DMS153 treated with DMSO at 0.1 percent for 48 hours (cell line): ENCODE data around the gene SELENOK.
"Not testable (repeated sequence)": the region's sequence is repeated elsewhere in the genome, so short reads cannot be mapped to it uniquely, and the experiment has no call there.

Source experiments
- DNase-seq: peaks from one replicate; lab custom pipeline; 2025; ENCODE audit not compliant: unreplicated experiment; lab: John Stamatoyannopoulos, UW

The SELENOK gene

DNA sequence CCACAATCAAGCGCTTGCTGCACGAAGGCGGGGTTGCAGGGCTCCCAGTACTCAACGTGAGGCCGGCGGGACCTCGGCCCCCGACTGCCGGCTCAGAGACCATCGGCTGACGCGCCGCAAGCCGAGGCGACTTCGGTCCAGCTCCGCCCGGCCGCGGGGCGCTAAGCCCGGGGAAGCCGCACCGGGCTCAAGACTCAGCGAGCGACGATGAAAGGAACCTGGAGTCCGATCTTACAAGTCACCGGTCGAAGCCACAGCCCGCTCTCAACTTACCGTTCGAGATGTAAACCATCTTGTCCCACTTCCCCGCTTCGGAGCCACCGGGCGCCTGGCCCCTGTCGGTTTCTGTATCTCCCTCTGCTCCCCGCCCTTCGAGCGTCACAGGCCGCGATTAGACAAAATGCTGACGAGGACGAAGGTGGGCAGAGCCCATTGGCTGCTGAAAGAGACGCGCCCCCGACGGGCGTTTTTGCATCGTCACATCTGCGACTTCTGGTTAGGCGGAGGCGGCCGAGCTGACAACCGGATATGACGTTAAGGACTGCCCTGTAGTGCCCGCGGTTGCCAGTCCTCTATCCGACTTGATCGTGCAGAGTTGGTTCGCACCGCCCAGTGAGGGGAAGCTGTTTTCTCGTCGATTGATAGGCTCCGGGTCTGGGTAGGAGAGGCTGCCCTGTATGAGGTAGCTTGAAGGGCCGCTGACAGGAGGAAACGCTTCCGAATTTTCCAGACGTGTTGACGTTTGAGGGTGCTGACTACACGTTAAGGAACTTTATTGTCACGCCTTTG, at the start of gene SELENOK:
TSS of gene SELENOK (minus strand) at position 363 of the 789 bp plus-strand sequence.
- peak; percentile 80 for DNase-seq

DNA sequence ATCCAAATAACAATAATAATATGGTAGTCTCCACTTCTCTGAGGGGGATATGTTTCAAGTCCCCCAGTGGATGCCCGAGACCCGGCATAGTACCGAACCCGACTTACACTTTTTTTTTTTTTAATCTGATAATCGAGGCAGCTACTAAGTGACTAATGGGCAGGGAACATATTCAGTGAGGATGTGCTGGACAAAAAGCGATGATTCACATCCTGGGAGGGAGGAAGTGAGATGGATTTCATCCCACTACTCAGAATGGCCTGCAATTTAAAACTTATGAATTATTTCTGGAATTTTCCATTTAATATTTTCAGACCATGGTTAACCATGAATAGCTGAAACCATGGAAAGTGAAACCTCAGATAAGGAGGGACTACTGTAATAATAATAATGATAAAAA, 49.5 kb upstream of the SELENOK start:
- DNase-seq = no peak

DNA sequence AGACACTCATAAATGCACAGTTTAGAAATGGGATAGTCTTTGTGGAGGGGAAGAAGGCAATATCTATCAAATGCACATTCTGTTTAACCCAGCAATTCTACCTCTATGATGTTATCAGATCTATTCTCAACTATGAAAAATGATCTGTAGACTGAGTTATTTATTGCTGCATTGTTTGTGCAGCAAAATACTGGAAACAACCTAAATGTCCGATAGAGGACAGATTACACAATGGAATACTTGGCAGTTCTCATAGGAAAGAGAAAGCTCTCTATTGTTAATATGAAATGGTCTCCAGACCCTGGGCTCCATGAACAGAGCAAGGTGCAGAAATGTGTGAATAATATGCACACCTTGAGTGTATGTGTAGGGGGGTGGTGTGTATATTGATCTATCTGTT, 49.0 kb upstream of the SELENOK start:
- no peak for DNase-seq

DNA sequence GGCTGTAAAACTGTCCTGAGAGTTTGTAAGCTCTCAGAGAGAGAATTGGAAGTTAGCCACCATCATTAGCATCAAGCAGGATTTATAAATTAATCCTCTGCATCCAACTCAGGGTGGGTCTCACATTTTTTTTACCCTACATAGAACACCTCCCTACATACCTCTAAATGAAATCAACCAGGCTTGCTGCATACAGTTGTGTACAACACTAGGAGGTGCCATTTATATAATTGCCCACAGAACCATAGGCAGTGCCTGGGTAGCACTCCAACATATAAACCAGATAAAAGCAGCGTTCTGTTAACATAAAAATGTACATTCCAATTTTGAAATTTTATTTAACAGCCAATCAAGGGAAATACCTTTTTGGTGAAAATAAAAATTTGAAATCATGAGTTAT, 48.2 kb upstream of the SELENOK start:
- no peak for DNase-seq

DNA sequence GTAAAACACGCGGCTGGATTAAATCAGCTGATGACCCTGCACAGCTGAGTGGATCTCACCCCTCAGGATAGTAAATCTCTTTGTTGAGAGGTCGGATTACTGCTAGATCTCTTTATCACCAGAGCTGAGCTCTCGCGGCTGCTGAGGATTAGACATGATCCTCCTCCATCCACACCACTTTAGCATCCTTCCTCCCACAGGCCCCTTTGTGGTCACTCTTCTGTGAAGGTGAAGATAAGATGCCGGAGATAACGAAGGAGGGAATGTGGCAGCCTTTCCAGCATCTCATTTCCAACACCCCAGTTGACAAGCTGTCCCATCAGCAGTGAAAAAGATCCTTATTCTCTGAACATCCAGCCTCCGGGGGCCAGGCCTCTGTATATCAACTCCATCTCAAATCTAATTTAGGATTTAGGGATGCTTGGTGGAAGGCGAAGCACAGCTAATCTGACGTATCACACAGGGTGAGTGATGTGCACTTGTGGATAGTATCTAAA, 47.5 kb upstream of the SELENOK start:
- DNase-seq = no peak

DNA sequence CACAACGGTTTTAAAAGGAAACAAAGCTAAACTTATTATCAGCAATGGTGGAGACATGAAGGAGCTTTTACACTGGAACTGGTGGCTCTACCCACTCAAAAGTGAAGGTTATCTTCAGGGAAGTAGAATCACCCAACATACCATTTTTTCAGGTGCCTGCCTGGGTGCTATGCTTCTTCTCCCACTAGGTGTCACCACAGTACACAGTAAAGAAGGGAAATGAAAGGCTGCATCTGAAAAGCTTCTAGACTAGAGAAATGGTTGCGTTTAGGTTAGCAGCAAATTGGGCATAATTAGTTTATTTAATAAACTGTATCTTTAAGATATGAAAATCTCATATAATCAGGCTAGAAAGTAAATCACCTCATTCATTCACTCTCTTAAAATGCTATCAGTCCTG, 47.0 kb upstream of the SELENOK start:
- DNase-seq = peak; percentile 16

DNA sequence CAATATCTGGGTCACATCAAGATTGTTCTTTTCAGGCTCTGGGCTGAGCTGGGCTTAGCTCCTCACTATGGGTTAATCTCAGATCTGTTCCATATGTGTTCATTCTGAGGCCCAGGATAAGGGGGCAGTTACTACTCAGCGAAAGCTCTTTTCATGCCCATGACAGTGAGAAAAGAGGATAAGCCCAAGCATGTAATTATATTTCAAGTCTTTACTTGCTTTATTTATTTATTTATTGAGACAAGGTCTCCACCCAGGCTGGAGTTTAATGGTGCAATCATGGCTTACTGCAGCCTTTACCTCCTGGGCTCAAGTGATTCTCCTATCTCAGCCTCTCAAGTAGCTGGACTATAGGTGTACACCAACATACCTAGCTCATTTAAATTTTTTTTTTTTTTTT, 44.7 kb upstream of the SELENOK start:
- no peak for DNase-seq

DNA sequence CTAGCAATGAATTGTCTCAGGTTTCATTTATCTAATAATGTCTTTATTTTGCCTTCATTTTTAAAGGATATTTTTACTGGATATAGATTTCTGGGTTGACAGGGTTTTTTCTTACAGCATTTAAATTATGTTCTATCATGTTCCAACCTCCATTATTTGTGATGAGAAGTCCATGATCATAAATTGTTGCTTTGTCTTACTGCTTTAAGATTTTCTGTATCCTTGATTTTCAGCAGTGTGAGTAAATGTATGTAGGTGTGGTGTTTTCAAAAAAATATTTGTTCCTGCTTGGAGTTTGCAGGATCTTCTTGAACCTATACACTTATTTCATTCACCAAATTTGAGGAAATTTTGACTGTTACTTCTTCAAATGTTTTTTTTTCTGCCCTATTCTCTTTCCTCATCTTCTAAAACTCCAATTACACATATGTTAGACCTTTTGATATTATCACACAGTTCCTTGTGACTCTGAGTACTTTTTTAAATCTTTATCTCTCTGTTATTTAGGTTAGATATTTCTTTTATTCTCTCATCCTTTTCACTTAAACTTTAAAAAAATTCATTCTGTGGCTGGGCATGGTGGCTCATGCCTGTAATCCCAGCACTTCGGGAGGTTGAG, 43.7 kb upstream of the SELENOK start:
- no peak for DNase-seq

DNA sequence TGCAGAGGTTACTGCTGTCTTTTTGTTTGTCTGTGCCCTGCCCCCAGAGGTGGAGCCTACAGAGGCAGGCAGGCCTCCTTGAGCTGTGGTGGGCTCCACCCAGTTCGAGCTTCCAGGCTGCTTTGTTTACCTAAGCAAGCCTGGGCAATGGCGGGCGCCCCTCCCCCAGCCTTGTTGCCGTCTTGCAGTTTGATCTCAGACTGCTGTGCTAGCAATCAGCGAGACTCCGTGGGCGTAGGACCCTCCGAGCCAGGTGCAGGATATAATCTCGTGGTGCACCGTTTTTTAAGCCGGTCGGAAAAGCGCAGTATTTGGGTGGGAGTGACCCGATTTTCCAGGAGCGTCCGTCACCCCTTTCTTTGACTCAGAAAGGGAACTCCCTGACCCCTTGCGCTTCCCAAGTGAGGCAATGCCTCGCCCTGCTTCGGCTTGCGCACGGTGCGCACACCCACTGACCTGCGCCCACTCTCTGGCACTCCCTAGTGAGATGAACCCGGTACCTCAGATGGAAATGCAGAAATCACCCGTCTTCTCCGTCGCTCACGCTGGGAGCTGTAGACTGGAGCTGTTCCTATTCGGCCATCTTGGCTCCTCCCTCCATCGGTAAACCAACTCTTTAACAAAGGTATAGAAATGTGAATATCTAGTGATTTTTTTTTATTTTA, 35.7 kb upstream of the SELENOK start:
- not testable (repeated sequence) for DNase-seq

DNA sequence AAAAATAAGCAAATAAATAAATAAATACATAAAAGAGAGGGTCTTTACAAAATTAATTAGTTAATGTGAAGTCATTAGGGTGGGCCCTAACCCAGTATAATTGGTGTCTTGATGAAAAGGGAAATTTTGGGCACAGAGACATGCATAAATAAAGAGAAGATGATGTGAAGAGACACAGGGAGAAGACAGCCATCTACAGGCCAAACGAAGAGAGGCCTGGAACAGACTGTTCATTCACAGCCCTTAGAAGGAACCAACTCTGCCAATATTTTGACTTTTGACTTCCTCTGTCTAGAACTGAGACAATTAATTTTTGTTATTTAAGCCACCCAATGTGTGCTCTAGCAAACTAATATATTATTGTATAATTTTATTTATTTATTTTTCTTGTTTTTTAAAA, 29.6 kb upstream of the SELENOK start:
- no peak for DNase-seq

DNA sequence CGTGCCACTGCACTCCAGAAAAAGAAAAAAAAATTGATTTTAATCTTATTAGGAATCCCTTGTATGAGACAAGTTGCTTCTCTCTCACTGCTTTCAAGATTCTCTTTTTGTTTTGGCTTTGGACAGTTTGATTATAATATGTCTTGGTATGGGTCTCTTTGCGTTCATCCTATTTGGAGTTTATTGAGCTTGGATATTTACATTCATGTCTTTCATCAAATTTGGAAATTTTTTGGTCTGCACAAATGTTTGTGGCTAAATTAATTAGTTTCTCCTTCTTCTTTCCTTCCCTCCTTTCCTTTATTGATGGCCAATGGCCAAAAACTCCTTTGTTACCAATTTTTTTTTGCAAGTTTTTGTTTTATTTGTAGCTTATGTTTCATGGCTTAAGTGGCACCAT, 28.1 kb upstream of the SELENOK start:
- DNase-seq = no peak

DNA sequence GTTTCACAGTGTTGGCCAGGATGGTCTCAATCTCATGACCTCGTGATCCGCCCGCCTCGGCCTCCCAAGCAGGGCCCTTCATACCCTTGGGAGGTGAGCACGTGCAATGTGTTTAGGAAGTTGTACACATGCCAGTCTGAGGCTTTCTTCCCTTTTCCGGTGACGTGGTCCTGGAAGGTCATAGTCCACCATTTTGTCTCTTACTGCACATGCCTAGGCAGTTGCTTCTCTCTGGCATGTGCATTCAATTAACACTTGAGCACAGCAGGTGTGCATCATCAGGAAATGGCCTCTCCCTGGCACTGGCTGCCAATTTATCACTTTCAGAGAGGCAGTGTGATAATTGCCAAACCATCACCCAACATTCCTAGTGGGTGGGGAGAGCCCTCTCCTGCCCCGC, 21.7 kb upstream of the SELENOK start:
- DNase-seq = no peak

DNA sequence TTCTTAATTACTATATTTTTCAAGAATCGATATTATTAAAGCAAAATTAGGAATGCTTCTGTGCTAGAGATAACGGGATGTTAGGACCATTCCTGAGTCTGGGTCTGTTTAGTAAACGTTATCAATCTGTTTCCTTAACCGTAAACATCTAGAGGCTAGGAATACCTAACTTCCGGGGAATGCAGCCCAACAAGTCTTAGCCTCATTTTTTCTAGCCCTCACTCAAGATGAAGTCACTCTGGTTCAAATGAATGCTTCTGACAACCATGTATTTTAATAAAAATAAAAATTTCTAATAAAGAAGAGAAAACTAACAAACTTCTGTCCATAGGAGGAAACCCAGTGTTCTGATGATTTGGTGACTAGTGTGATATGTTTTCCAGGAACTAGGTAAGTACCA, 11.1 kb upstream of the SELENOK start:
- DNase-seq = no peak

DNA sequence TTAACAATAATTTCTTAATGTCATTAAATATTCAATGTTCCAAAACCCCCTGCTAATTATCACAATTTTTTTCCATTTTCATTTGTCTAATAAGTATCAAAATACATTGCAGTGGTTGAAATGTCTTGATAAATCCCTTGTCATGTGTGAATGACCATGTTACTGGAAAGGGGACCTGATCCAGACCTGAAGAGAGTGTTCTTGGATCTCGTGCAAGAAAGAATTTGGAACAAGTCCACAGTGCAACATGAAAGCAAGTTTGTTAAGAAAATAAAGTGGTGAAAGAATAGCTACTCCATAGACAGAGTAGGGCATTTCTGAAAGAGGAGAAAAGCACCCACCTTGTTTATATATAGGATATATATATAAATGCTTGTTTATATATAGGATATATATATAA, 10.4 kb upstream of the SELENOK start:
- no peak for DNase-seq

DNA sequence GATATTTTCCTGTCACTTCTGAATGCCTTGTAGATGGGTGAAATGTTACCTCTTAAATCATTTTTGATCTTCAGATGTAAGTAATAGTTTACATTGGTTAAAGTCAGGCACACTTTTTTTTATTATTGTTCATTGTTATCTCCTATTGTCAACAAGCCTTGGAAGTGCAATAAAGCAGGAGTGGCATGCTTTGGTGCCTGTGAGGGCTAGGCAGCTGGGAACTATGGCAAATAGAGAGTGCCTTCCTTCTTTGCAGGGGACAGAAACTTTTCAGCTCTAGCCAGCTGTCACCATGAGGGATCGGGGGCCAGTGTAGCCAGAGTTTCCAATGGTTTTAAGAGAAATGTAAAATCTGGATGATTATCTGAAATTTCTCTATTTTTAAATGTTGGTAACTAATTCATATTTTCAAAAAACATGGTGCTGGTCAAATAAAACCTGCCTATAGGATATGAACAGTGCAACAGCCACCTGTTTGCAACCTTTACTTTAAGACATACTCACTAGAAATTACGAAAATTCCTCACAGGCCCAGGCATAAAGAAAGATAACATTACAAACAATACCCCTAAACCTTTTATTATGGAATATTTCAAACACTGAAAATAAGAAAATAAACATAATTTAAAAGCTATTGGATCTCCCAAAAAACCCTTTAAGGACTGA, 9.1 kb upstream of the SELENOK start:
- DNase-seq = no peak

DNA sequence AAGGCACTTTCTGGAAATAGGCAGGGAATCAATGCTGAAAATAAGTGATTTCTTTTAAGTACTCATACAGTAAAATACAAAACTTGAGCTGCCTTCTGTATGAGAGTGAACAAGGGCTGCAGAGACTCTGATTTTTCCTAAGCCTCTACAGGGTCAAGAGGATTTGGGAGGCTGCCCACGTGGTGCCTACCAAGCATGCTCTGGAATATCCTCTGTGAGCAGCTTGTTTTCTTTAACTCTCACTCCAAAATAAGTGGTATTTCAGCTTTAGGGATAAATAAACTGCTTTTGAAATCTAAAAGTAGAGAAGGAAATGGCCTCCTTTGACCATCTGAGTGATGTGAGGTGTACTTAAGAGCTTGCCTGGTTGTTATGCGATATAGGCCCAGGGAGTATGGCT, 8.1 kb upstream of the SELENOK start:
- DNase-seq = no peak

DNA sequence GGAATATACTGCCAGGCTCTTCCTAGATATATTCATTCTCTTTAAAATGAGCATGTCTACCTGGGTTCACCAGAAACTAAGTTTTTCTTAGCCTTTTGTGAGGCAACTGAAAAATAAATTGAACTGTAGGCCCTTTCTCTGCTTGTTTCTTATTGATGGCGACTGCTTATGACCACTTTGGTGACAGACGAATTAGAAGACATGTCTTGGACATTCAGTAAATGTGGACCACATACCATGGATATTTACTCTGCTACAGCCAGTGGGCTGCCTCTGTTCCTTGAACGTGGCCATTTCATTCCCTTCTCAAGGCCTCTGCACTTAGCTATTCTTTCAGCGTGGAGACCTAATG, 603 bp upstream of the SELENOK start:
- no peak for DNase-seq

DNA sequence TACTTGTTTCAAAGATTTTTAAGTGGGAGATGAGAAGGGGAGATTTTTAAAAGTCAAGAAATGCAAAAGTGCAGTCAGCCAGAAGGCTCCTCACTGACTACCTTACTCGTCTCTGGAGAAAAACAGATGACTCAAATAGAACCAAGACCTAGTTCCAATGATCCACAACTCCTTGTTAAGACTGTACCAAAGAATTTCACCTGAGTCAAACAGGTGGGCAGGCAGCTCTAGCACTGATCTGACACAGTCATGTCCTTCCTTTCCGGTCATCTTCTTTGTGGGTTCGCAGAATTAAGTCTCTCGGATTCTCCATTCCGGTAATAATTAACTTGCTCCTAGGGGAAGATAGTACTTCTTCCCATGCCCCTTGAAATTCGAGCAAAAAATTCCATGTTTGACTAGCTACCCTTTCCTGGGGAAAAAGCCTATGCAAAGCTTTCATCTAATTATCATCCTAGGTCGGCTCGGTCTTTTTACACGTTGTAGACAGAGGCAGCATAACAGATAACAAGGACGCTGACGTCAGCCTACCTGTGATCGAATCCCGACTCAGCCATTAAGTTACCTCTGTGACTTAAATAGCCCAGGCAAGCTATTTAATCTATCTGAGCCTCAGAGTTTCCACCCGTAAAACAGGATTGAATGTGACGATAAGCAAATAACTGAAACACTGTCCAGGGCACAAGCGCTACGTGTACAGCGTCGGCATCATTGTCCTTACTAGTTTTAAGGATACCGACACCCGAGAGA, 758 bp downstream of the SELENOK start:
- no peak for DNase-seq

DNA sequence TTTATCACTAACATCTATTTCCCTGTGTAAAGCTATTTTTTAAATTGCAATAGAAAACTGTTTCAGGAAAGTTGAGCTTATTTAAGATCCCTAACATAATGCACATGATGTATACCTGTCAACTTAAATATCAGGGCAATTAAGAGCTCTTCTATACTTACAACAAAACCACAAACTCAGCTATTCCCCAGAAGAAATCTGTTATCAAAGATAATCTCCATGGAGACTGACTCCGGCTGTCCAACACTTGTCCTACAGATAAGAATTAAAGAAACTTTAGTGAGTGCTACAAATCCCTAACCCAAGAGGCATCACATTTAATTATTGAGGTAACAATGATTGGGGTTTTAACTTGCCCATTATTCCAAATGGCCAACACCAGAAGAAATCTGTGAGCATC, 3.4 kb downstream of the SELENOK start:
- DNase-seq = no peak

DNA sequence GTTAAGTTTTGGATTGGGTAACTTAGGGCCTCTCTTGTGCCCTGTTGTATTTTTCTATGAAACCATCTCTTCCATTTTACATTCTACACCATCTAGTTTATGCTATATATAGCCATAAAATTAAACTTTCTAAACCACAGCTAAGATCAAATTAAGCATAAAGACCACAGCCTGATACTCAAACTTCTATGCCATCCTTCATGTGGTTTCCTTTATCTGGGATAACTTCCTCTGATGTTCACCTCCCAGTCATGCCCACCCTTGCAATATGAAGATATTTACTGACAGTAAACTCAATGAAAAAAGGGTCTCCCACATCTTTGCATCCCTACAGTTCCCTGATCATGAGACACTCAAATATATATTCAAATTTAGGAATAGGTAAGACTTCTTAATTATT, 4.2 kb downstream of the SELENOK start:
- no peak for DNase-seq

DNA sequence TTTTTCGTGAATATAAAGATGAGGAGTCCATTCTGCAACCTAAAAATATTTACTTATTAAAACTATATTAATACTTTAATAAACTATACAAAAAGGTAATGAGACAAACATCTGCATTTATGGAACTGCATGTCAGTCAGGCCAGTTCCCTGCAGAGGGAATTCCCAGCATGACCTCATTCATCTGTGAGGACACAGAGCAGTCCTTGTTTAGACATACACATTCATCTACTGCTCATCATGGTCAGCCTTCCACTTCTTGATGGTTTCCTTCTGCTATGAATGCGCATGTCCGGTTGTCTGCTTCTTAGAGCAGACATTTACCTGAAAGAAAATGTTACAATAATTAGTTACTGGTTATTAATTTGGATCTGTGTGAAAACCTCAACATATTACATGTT, 6.4 kb downstream of the SELENOK start:
- no peak for DNase-seq
